Measurements from ENCODE around the gene ALKBH1.
"Not testable (repeated sequence)": the region's sequence is repeated elsewhere in the genome, so short reads cannot be mapped to it uniquely, and the experiment has no call there.

Gene ALKBH1

DNA sequence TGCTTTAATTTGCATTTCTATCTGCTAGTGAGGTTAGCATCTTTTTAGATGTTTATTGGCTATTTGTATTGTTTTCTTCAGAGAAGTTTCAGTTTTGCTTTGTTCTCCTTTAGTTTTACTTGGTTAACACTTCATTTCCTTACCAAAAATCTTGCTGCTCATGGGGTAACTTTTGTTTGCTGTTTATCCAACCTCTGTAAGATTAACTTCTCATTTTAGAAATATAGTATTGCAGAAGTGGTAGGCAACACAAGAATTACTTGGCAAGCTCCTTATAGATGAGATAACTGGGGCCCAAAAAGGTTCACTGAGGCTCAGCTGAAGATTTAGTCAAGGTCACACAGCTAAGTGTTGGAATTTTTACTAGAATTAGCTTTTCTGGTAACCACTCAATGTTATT is 40.5 kb downstream of the ALKBH1 start:
- no peak for DNase-seq

DNA sequence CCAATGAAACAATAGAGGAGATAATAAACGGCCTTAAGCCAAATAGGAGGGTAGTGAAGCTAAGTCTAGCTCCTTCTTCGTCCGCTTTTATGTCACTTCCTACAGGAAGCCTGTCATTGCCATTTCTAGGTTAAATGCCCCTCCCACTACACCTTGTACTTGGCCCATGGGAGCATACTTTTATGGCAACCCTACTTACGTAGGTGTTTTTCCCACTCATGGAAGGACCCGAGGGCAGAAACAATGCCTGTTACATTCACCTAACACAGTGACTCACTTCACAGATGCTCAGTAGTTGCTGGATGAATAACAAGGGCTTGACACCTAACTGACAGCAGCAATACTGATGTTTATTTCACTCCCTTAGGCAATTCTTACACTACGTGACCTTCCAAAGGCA is 44.5 kb downstream of the ALKBH1 start:
- DNase-seq = no peak

DNA sequence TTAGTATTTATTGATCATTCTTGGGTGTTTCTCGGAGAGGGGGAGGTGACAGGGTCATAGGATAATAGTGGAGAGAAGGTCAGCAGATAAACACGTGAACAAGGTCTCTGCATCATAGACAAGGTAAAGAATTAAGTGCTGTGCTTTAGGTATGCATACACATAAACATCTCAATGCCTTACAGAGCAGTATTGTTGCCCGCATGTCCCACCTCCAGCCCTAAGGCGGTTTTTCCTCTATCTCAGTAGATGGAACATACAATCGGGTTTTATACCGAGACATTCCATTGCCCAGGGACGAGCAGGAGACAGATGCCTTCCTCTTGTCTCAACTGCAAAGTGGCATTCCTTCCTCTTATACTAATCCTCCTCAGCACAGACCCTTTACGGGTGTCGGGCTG is 46.3 kb downstream of the ALKBH1 start:
- not testable (repeated sequence) for DNase-seq

DNA sequence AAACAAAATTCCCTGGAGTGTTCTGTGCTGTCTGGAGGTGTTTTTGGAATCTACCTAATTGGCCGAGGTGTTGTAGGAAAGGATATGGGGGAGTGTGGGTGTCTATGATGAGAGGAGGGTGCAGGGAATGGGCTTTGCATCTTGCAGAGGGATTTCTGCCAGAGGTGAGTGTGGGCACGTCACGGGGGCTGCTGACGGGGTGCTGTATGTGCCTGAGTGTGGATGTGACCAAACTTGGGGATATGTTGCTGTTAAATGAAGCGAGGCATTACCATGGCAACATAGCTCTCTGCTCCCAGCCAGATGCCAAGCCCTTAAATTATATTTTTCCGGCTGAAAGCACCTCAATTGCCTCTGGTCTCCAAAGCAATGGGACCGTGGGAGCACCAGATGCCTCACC is 47.1 kb downstream of the ALKBH1 start:
- peak in 1 of 2 experiments; percentile 6 for DNase-seq

DNA sequence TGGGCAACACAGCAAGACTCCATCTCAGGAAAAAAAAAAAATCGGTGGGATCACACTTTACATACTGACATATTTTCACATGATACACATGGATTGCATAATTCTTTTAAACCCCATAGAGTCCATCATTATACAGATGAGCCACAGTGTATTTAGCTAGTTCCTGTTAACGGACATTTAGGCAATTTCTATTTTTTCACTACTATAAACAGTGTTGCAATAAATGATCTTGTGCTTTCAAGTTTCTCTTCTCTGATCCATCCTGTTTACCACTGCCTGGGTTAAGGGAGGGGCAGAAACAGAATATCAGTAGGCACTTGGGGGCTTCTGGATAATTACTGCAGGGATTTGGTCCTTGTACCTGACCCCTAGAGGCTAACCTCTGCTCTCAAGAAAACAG is 48.0 kb downstream of the ALKBH1 start:
- DNase-seq = no peak

DNA sequence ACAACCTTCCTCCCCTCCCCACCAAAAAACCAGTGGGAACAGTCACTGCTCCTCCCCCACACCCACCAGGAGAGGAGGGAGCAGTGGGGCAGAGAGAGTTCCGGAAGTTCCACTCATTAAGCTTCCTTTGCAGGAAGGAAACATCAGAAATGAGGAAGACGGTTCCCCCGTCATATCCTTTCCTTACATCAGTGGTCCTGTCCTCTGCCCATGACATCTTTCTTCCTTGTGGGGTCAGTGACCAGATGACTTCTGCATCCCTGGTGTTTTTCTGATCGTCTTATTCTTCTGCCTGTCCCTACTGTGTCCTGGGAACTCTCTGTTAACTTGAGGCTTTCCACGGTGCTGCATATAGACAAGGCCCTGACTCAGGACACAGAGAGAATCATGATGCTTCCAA is 50.5 kb downstream of the ALKBH1 start:
- no peak for DNase-seq

DNA sequence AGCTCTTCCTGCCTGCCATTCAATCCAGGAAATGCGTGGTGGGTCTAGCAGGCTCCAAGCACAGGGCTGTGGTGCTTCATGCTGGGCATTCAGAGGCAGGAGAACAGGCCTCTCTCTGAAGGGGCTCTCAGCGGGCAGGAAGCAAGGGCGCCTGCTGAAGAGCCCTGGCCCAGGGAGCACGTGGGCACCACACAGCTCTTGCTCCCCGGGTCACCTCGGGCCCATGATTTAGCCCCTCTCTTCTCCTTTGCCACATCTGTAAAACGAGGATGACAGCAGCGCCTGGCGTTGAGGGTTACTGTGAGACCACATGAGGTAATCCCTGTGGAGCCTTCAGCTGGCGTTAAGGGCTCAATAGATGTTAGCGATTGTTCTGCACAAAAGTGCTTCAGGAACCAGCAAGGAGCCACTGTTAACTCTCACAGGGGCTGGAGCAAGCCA is 53.8 kb downstream of the ALKBH1 start:
- DNase-seq = no peak

DNA sequence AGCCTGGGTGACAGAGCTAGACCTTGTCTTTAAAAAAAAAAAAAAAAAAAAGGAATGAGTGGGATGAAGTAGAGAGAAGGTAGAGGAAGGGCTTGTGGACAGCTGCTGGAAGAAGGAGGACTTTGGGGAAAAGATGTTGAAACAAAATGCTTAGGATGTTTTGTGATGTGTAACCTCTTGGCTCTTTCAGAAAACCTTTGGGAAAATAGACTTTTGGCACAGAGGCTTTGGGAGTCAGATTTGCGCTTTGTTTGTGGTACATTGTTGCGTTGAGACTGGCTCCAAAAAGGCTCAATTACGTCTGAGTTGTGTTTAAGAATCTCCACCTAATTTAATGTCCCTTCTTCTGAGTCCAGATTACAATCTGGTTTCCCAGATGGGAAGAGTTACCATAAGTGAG is 58.5 kb downstream of the ALKBH1 start:
- no peak for DNase-seq

DNA sequence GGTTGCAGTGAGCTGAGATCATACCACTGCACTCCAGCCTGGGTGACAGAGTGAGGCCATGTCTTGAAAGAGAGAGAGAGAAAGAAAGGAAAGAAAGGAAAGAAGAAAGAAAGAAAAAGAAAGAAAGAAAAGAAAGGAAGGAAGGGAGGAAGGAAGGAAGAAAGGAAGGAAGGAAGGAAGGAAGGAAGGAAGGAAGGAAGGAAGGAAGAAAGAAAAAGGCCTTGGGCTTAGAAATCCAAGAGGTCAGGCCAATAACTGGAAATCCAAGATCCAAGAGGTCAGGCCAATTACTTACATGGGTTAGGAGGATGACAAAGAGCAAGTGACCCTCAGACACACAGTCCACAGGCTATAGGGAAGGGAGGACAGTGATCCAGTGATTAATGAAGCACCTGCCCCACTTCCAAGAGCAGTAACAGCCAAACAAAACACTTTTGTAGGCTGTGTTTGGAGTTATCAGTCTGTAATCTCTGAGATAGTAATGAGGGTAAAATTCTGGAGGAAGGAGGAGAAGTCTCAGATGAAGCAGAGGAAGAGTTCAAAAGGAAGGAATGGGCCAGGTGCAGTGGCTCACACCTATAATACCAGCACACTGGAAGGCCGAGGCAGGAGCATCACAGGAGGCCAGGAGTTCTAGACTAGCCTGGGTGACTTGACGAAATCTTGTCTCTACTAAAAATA is 59.2 kb downstream of the ALKBH1 start:
- no peak for DNase-seq

DNA sequence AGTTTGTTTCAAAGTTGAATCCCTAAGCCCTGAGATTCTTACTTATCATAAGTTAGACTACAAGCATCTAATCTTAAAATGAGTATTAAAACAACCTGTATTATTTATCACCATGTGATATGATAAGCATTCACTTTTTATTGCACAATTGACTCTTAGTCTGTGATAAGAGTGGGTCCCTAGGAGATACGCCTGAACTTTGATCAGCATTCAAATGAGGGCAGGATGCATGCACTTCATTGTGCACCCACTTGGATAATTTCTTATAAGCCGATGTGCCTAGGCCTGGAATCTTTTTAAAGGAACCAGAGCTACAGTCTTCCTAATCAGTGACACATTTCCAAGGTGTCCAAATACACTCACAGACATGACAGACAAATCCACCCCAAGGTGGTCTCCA is 60.0 kb downstream of the ALKBH1 start:
- no peak for DNase-seq

DNA sequence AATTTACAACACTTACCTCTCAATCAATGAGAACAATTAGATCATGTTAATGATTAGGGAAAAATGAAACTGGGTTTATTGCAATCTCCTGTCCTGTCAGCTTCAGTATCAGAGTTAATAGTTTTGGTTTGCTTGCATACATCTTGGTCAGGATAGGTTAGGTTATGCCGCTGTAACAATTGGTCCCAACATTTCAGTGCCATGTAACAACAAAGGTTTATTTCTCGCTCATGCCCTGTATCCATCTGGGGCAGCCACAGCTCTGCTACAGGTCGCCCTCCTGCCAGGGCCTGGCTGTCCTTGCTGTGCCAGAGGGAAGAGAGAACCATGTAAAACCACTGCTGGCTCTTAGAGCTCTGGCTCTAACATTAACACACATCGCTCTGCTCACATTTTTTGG is 60.9 kb downstream of the ALKBH1 start:
- DNase-seq = no peak

DNA sequence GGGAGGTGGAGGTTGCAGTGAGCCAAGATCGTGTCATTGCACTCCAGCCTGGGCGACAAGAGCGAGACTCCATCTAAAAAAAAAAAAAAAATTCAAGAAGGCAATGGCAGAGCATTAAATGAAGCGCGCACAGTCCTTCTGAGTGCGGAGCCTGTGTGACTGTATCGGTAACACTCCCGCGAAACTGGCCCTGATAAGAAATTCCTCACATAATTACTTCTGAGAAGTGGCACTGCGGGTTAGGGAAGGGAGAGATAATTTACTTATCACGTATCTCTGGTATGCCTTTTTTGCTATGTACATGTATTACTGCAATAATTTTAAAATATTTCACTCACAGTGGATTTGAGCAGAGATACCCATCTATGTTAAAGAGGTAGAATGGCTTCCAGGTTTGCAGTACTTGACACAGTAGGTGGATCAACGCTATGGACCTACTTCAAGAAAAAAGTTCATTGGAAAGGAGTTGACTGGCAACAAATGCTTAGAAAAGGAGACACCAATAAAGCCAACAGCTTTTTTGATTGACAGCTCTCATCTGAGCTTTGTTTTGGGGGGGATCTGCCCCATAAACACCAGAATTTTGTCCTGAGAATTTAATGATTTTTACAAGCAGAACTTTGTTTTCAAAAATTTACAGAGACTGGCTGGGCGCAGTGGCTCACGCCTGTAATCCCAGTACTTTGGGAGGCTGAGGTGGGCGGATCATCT is 62.1 kb downstream of the ALKBH1 start:
- DNase-seq = no peak

DNA sequence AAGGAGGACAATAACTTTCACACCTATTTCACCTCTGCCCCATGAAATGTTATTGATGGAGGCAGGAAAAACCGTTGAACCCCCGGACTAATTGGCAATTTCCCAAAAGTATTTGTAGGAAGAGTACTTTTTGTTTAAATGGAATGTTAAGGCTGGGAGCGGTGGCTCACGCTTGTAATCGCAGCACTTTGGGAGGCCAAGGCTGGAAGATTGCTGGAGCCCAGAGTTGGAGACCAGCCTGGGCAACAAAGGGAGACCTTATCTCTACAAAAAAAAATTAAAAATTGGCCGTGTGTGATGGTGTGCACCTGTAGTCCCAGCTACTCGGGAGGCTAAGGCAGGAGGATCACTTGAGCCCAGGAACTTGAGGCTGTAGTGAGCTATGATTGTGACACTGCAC is 65.4 kb downstream of the ALKBH1 start:
- no peak for DNase-seq

DNA sequence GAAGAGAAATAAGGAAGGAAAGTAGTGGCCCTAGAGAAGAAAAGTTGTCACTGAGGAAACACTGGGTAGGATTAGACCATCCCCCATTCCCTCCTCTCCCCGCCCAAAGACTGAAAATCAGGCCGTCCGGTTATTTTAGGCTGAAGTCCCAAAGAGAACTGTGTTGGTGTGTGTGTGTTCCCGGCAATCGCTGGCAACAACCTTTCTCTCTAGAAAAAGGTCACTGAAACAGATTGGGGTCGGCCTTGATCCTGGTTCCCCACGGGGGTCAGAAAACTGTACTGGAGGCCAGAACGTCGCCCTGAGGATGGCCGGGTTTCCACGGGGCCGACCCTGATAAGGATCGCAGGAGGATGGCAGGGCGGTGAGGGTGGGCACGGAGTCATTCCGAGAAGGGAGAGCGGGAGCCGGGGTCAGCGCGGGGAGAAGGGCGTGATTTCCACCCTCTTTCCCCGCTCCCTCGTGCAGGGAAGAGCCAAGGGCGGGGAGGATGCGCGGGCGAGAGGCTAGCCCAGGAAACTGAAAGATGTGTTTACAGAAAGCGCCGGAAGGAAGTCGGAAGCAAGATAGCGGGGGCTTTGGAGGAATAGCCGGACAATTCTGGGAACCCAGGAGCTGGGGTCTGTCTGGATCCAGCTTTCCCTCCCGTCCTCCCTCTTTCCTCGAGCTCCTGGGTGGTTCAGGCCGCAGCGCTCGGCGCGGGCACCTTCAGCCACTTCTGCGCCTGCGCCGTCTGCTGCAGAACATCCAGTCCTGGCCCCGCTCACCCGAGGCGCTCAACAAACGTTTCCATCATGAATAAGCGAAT is 66.1 kb downstream of the ALKBH1 start:
- no peak for DNase-seq

DNA sequence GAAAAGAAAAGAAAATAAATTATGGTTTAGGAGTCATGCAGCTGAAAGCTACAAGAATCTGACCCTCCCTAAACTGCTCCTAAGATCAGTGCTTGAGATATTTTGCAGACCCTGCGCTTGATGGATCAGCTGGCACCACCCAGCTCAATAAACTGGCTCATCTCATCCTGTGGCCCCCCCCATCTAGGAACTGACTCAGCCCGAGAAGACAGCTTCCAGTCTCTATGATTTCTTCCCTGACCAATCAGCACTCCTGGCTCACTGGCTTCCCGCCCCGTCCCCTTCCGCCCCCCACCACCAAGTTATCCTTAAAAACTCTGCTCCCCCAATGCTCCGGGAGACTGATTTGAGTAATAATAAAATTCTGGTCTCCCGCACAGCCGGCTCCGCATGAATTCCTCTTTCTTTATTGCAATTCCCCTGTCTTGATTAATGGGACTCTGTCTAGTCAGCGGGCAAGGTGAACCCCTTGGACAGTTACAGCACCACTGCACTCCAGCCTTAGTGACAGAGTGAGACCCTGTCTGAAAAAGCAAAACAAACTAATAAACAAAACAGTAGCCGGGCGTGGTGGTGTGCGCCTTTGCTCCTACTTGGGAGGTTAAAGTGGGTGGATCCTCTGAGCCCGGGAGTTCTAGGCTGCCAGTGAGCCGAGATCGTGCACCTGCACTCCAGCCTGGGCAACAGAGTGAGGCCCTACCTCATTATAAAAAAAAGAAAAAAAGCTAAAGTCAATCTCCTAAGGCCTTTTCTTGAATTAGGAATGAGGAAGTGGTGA is 66.9 kb downstream of the ALKBH1 start:
- DNase-seq = no peak

DNA sequence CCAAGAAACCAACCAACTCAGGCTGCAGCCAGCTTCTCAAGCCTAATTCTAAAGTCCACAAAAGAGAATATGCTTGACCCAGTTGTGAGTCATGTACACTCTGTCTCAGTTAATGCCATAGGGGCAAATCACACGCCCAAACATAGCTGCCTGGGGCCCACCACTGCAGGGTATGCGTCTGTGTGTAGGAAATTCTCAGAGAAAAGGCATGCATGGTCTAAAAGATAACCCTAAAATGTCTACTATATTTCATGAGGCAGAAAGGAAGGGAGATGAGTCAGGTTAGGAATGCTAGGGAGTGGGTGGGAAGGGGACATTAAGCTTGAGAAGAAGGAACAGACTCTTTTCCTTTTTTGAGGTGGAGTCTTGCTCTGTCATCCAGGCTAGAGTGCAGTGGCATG is 69.1 kb downstream of the ALKBH1 start:
- no peak for DNase-seq

DNA sequence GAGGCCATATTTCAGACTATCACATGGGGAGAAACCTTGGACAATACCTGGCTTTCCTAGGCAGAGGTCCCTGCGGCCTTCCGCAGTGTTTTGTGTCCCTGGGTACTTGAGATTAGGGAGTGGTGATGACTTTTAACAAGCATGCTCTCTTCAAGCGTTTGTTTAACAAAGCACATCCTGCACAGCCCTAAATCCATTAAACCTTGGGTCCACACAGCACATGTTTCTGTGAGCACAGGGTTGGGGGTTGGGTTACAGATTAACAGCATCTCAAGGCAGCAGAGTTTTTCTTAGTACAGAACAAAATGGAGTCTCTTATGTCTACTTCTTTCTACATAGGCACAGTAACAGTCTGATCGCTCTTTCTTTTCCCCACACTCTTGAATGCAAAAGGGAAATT is 72.0 kb downstream of the ALKBH1 start:
- DNase-seq = not testable (repeated sequence)

DNA sequence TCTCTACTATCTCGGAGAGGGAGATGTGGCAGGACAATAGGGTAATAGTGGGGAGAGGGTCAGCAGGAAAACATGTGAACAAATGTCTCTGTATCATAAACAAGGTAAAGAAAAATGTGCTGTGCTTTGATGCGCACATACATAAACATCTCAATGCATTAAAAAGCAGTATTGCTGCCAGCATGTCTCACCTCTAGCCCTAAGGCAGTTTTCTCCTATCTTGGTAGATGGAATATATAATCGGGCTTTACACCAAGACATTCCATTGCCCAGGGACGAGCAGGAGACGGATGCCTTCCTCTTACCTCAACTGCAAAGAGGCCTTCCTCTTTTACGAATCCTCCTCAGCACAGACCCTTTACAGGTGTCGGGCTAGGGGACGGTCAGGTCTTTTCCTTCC is 72.4 kb downstream of the ALKBH1 start:
- DNase-seq = not testable (repeated sequence)

DNA sequence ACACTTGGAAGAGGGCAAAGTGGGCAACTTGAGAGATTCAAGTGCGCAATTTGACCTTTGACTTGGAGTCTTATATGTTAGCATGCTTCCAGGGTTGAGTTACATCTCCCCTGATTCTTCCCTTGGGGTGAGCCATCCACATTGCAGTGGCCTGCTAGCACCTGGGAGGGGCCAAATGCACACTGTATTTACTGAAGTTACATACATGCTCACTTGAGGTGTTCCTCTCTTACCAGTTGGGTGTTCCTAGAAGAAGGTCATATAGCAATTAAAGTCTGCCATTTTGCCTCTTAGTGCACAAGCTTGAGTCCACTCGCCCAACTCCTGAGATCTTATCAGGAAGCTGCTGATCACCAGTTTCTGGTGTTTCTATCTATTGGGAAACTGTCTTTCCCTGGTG is 77.7 kb downstream of the ALKBH1 start:
- DNase-seq = no peak

DNA sequence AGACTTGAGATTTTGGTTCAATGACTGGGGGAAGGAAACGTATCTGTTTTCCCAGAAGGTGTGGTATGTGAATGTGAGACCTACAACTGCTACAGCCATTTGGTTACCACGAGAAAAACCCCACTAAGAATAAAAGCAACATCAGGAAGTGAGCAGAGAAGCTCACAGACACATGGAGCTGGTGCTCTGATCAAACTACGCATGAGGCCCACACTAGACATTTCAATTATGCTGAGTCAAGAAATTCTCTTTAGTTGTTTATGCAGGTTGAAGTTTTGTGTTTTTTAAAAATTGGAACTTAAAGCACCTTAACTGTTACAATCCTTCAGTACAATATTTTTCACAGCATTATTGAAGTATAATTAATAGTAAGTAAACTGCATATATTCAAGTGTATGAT is 82.5 kb downstream of the ALKBH1 start:
- DNase-seq = no peak

DNA sequence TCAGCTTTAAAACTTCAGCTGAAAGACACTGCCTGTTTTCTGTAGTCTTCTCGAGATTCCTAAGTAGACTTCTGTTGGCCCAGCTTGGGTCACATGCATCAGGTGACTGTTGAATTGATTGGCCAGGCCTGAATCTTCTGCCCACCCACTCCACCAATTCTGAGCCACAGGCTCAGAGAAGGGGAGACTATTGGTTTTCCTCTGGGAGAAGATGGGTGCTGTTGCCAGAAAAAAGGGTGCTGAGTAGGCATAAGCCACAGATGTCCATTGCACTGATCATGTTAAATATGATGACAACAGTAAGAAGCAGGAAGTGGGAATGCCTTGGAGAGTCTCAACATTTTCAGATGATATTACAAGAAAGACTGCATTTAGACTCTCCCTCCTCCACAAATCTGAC is 84.6 kb downstream of the ALKBH1 start:
- no peak for DNase-seq

Measured in NCI-H526 (cell line).